HG03103 (cell line): ENCODE measurements around the gene GRM3.
A peak's percentile ranks its signal among the peaks of the same experiment; 100 is the strongest.

Experiments used
- ATAC-seq: cut with Tn5 transposase; IDR thresholded peaks from one replicate; pipeline ENCODE4 v1.9.1; 2021; ENCODE audit warnings: low read depth; ENCODE audit not compliant: unreplicated experiment

The GRM3 gene

DNA sequence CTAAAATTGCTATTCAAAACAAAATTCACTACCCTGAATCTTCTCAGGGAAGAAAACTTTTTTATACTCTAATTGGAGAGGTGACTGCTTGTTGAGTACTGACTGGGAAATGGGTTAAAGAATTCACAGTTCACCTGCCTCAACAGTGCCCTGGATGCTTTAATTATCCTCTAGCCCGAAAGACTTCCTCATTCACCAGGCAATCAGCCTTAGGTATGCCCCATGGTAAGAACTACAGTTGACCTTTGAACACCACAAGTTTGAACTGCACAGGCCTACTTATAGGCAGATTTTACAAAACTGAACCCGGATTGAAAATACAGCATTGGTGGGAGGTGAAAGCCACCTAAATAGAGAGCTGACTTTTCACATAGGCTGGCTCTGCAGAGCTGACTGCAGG lies 240.4 kb downstream of the GRM3 start:
- no peak for ATAC-seq

DNA sequence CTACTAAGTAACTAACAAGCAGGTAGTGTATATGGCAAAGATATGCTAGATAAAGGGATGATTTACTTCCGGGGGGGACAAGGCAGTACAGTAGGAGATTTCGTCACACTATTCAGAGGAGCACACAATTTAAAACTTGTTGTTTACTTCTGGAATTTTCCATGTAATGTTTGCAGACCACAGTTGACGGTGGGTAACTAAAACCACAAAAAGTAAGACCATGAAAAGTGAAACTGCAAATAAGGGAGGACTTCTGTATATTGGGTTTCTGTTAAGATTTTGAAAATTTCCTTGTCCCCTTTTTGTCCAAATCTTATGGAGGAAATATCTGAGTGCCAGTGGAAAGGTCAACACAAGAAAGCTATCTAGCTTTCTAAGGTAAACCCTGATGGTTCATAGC lies 245.8 kb downstream of the GRM3 start:
- no peak for ATAC-seq

DNA sequence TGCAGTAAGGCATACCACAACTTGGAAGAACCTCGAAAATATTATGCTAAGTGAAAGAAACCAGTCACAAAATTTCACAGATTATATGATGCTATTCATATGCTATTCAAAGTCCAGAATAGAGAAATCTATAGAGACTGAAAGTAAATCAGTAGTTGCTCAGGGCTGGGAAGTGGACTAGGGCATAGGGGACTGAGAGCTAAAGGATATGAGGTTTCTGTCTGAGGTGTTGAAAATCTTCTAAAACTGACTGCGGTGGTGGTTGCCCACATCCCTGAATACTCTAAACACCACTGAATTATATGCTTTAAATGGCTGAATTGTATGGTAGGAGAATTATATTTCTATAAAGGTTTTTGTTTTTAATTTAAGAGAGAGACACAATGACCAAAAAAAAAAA lies 254.5 kb downstream of the GRM3 start:
- ATAC-seq: no peak

DNA sequence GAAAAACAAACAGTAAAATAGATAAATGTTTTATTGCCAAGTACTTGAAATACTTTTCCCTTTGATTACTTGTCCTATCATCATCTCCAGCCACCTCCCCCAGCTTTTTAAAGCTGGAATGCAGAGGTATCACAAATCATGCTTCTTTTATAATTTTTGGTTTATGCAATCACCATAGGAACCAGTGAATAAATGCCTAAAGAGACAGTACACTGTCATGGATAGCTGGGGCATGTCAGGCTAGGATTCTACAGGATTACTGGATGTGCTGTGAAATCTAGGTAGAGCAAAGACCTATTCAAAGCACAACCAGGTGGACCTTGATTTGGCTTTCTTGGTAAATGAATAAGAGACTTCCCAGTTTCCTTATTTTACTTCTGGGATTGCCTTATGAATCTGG lies 257.2 kb downstream of the GRM3 start:
- no peak for ATAC-seq

DNA sequence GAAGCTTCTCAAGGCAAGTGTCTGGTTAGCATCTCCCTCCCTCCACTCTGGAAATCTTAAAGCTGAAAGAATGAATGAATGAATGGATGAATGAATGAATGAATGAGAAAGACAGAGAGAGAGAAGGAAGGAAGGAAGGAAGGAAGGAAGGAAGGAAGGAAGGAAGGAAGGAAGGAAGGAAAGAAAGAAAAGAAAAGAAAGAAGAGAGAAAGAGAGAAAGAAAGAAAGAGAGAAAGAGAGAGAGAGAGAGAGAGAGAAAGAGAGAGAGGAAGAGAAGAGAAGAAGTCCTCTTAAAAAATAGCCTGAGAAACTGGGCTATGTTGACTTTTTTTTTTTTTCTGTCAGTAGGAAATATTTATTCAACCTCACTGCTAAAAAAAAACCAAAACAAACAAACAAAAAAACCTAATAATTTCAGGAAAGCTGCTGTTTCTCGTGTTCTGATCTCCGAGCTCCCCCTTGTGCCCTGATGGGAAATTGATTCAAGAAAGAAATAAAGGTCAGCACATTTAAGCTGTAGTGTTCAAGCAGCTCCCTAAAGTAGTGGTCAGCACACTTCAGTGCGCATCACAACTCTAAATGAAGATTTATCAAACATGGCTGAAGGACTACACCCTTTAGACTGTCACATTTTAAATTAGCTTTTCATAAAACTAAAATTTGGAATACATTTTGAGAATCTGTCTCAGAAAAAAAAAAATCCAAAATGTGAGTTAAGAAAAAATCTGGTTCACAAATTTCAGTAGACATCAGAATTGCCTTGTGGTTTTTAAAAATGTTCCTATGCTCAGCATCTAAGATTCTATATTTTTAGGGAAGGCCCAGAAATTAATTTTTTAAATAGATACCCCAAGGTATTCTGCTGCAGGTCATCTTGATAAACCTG lies 261.5 kb downstream of the GRM3 start:
- ATAC-seq: peak; percentile 50

DNA sequence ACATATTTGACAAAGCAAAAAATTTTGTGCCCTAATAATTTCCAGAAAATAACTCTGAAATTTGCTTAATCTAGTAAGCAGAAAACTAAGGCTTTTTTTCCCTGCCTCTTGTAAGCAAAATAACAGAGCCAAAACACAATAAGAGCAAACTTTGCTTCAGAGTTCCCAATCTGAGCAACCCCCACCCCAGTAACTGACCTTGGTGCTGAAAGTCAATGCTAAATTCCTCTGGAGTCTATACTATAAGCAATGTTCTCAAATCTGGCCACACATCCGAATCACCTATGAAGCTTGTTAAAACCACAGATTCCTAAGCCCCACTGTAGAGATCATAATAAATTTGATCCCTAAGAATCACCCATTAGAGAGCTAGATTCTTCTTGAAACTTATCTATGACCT lies 265.2 kb downstream of the GRM3 start:
- ATAC-seq: no peak

DNA sequence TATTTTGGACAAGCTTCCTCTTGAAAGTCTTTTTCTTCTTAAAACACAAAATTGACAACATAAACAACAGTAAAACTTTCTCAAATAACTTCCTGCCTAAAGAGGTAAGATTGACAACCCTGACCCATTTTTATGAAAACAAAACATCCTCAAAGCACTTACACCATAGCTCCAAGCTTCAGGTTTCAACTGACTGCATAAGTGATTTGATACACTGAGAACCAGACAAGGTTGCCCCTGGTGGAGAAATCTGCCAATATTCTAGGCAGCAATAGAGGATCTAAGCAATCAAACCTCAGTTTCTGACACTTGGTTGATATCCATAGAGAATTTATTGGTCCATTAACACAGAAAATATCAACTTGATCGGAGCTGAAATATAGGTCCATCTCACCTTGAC lies 267.9 kb downstream of the GRM3 start:
- no peak for ATAC-seq

DNA sequence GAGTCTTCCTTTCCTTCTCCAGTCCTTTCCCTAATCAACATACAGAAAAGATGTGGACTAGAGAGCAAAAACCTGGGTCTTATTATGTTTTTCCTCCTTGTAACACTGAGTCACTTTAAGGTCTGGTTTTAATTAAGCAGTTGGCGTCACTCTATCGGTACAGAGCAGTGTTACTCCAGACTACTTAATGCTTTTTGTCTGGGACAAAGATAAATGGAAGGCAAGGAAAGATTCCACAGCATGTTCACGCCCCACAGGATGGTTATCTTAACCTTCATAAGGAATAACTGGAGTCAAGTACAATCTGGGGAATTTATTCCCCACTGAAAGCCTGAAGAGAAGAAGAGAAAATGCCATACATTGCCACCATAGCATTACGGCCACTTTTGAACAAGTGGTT lies 270.0 kb downstream of the GRM3 start:
- no peak for ATAC-seq
